CD4-positive, CD25-positive, alpha-beta regulatory T cell (primary cell): ENCODE measurements around the gene RIPK4. TPM values are rescaled to one million over a fixed set of nuclear protein-coding genes. Genes with fewer than 3 reads are reported as not detected.
A peak's percentile ranks its signal among the peaks of the same experiment; 100 is the strongest.

ENCODE experiments used
- ATAC-seq, 2 donors: fragments of 150-1000 bp; cut with Tn5 transposase; one replicate each; pipeline ENCODE4 v1.10.0; 2021; ENCODE audit warnings: low read depth in 2 of 2, moderate number of reproducible peaks in 2 of 2, moderate library complexity in 1 of 2
- DNase-seq, 3 donors: peaks; one replicate each; pipeline versions ENCODE4 v3.0.0 to v3.0.0-alpha.2; 2012 to 2022; ENCODE audit warnings: mixed read lengths in 1 of 3
- H3K27ac ChIP-seq: one replicate; pipeline ENCODE4 v1.7.0; 2013; ENCODE audit warnings: mild to moderate bottlenecking, low read length; ENCODE audit not compliant: insufficient read depth, poor library complexity, severe bottlenecking
- H3K27me3 ChIP-seq: one replicate; pipeline ENCODE4 v1.7.0; 2013; ENCODE audit warnings: low read length; ENCODE audit not compliant: control insufficient read depth, insufficient read depth
- H3K36me3 ChIP-seq: one replicate; pipeline ENCODE4 v1.7.0; 2013; ENCODE audit warnings: mild to moderate bottlenecking, low read length, moderate library complexity; ENCODE audit not compliant: control insufficient read depth, insufficient read depth
- H3K4me1 ChIP-seq: 2 replicates; pipeline ENCODE4 v1.7.0; 2013; ENCODE audit warnings: mild to moderate bottlenecking, low read length; ENCODE audit not compliant: insufficient read depth, control insufficient read depth, poor library complexity, severe bottlenecking
- H3K4me3 ChIP-seq: one replicate; pipeline ENCODE4 v1.7.0; 2013; ENCODE audit warnings: low read depth, mild to moderate bottlenecking, low read length, moderate library complexity
- H3K9me3 ChIP-seq, 2 experiments: 1 replicate in 1 of 2; 2 replicates in 1 of 2; pipeline ENCODE4 v1.7.0; 2013; ENCODE audit warnings: low read length in 2 of 2, mild to moderate bottlenecking in 1 of 2, moderate library complexity in 1 of 2; ENCODE audit not compliant: control insufficient read depth in 2 of 2
- H3K27ac Mint-ChIP-seq, 3 donors: one replicate each; pipeline ENCODE4 v1.8.0; 2020 to 2022; ENCODE audit warnings: mild to moderate bottlenecking in 3 of 3, mixed read lengths in 3 of 3, moderate library complexity in 2 of 3
- H3K27me3 Mint-ChIP-seq: one replicate; pipeline ENCODE4 v1.8.0; 2022; ENCODE audit warnings: mild to moderate bottlenecking, mixed read lengths
- H3K36me3 Mint-ChIP-seq: one replicate; pipeline ENCODE4 v1.8.0; 2020; ENCODE audit warnings: mixed read lengths
- H3K4me1 Mint-ChIP-seq, 4 donors: one replicate each; pipeline ENCODE4 v1.8.0; 2020 to 2022; ENCODE audit warnings: mixed read lengths in 4 of 4, mild to moderate bottlenecking in 1 of 4
- H3K4me3 Mint-ChIP-seq, 4 donors: one replicate each; pipeline ENCODE4 v1.8.0; 2020 to 2022; ENCODE audit warnings: mild to moderate bottlenecking in 4 of 4, mixed read lengths in 4 of 4, moderate library complexity in 3 of 4
- H3K9me3 Mint-ChIP-seq, 7 donors: one replicate each; pipeline ENCODE4 v1.8.0; 2020 to 2022; ENCODE audit warnings: mixed read lengths in 7 of 7, mild to moderate bottlenecking in 3 of 7, moderate library complexity in 2 of 7
- polyA plus RNA-seq, 4 donors: library from polyadenylated mRNA; unstranded; fragments of 300-500 nt; fragmentation: Illumina TruSeq; gene quantifications; one replicate each; pipeline ENCODE4 v1.2.3, GENCODE V29; 2021
- total RNA-seq: library from RNA; stranded (reverse); gene quantifications from one replicate; pipeline ENCODE4 v1.2.3, GENCODE V29; 2022

The RIPK4 gene
- total and polyA plus RNA-seq, 5 donors from 2014 or later, result 0.39 to 0.52 (median 0.41) TPM; not detected in 2

GRCh38 chr21:41779659-41780058 lies 12.8 kb upstream of the RIPK4 start:
- Histone ChIP-seq H3K9me3 (no peaks in the 10 kb centered on the region), H3K27me3 (peaks cover 35% of the 10 kb centered on the region)
- H3K27ac Mint-ChIP-seq, result no peak overlapping the region

GRCh38 chr21:41778930-41779600 lies 12.2 kb upstream of the RIPK4 start:
- Histone ChIP-seq H3K27ac (no peak overlapping the region), H3K27me3 (peaks cover 32% of the 10 kb centered on the region), H3K9me3 (no peaks in the 10 kb centered on the region), H3K36me3 (no peaks in the 10 kb centered on the region), H3K4me1 (no peaks in the 10 kb centered on the region), H3K4me3 (no peak overlapping the region)
- peaks cover 0 to 3% (median 0%) of the 10 kb centered on the region in 7 donors for H3K9me3 Mint-ChIP-seq
- H3K4me1 Mint-ChIP-seq, result peaks cover 0 to 14% (median 3%) of the 10 kb centered on the region in 4 donors
- no peak for ATAC-seq
- no peaks in the 10 kb centered on the region for H3K36me3 Mint-ChIP-seq
- no peak overlapping the region for H3K27ac Mint-ChIP-seq
- H3K27me3 Mint-ChIP-seq, result peaks cover 60% of the 10 kb centered on the region
- no peak for DNase-seq
- H3K4me3 Mint-ChIP-seq, result peak overlapping the region in 2 of 4 donors; percentile 52 to 75

More at GRCh38 chr21:41779659-41780058, 12.8 kb upstream of the RIPK4 start:
- H3K36me3 Mint-ChIP-seq, result no peaks in the 10 kb centered on the region
- peak overlapping the region in 2 of 4 donors; percentile 44 to 75 for H3K4me3 Mint-ChIP-seq
- Histone ChIP-seq H3K36me3 (no peaks in the 10 kb centered on the region), H3K27ac (no peak overlapping the region), H3K4me1 (no peaks in the 10 kb centered on the region), H3K4me3 (no peak overlapping the region)
- DNase-seq (no peak), ATAC-seq (no peak)
- H3K4me1 Mint-ChIP-seq, result peaks cover 0 to 14% (median 3%) of the 10 kb centered on the region in 4 donors
- H3K27me3 Mint-ChIP-seq, result peaks cover 58% of the 10 kb centered on the region
- H3K9me3 Mint-ChIP-seq, result peaks cover 0 to 3% (median 0%) of the 10 kb centered on the region in 7 donors

GRCh38 chr21:41777951-41778815 lies 11.3 kb upstream of the RIPK4 start:
- Histone ChIP-seq H3K36me3 (no peaks in the 10 kb centered on the region), H3K27me3 (peaks cover 30% of the 10 kb centered on the region), H3K4me1 (no peaks in the 10 kb centered on the region), H3K9me3 (no peaks in the 10 kb centered on the region), H3K27ac (no peak overlapping the region), H3K4me3 (no peak overlapping the region)
- H3K27ac Mint-ChIP-seq, result no peak overlapping the region
- H3K36me3 Mint-ChIP-seq, result no peaks in the 10 kb centered on the region
- H3K27me3 Mint-ChIP-seq, result peaks cover 52% of the 10 kb centered on the region
- H3K4me1 Mint-ChIP-seq, result peaks cover 0 to 11% (median 1%) of the 10 kb centered on the region in 4 donors
- H3K9me3 Mint-ChIP-seq, result peaks cover 0 to 3% (median 0%) of the 10 kb centered on the region in 7 donors
- ATAC-seq, result no peak
- DNase-seq, result no peak
- no peak overlapping the region for H3K4me3 Mint-ChIP-seq

- H3K4me3 ChIP-seq, result no peak overlapping the region
- peaks cover 0 to 11% (median 1%) of the 10 kb centered on the region in 4 donors for H3K4me1 Mint-ChIP-seq
- H3K36me3 ChIP-seq, result no peaks in the 10 kb centered on the region
- peaks cover 0 to 3% (median 0%) of the 10 kb centered on the region in 7 donors for H3K9me3 Mint-ChIP-seq
- H3K27me3 ChIP-seq, result peaks cover 22% of the 10 kb centered on the region
- no peak for DNase-seq
- H3K27me3 Mint-ChIP-seq, result peaks cover 45% of the 10 kb centered on the region
- ATAC-seq, result no peak
- no peaks in the 10 kb centered on the region for H3K36me3 Mint-ChIP-seq
- no peak overlapping the region for H3K27ac Mint-ChIP-seq
- no peaks in the 10 kb centered on the region for H3K9me3 ChIP-seq
- H3K27ac ChIP-seq, result no peak overlapping the region
- no peak overlapping the region for H3K4me3 Mint-ChIP-seq
- H3K4me1 ChIP-seq, result no peaks in the 10 kb centered on the region
These were observed 9.9 kb upstream of the RIPK4 start for GRCh38 chr21:41776778-41777177.

- H3K27me3 ChIP-seq, result peaks cover 16% of the 10 kb centered on the region
- Mint-ChIP-seq H3K4me1 (peaks cover 0 to 14% (median 1%) of the 10 kb centered on the region in 4 donors), H3K4me3 (no peak overlapping the region), H3K9me3 (peaks cover 0 to 3% (median 0%) of the 10 kb centered on the region in 7 donors), H3K36me3 (no peaks in the 10 kb centered on the region), H3K27me3 (peaks cover 43% of the 10 kb centered on the region), H3K27ac (no peak overlapping the region)
- H3K4me1 ChIP-seq, result no peaks in the 10 kb centered on the region
- H3K4me3 ChIP-seq, result no peak overlapping the region
- no peaks in the 10 kb centered on the region for H3K36me3 ChIP-seq
- H3K9me3 ChIP-seq, result no peaks in the 10 kb centered on the region
- ATAC-seq, result no peak
- no peak for DNase-seq
- no peak overlapping the region for H3K27ac ChIP-seq
These were observed 8.3 kb upstream of the RIPK4 start for GRCh38 chr21:41775149-41775472.

GRCh38 chr21:41774467-41775148 lies 7.8 kb upstream of the RIPK4 start:
- H3K27me3 Mint-ChIP-seq, result peaks cover 45% of the 10 kb centered on the region
- H3K36me3 ChIP-seq, result no peaks in the 10 kb centered on the region
- peaks cover 15% of the 10 kb centered on the region for H3K27me3 ChIP-seq
- no peaks in the 10 kb centered on the region for H3K9me3 ChIP-seq
- ATAC-seq, result no peak
- DNase-seq, result no peak
- no peak overlapping the region for H3K4me3 ChIP-seq
- no peaks in the 10 kb centered on the region for H3K36me3 Mint-ChIP-seq
- peaks cover 0 to 15% (median under 1%) of the 10 kb centered on the region in 4 donors for H3K4me1 Mint-ChIP-seq
- peaks cover 0 to 3% (median 0%) of the 10 kb centered on the region in 7 donors for H3K9me3 Mint-ChIP-seq
- H3K4me3 Mint-ChIP-seq, result no peak overlapping the region
- H3K27ac Mint-ChIP-seq, result no peak overlapping the region
- no peak overlapping the region for H3K27ac ChIP-seq
- H3K4me1 ChIP-seq, result no peaks in the 10 kb centered on the region

GRCh38 chr21:41772351-41773080 lies 5.7 kb upstream of the RIPK4 start:
- Histone ChIP-seq H3K36me3 (no peaks in the 10 kb centered on the region), H3K9me3 (no peaks in the 10 kb centered on the region), H3K4me3 (no peak overlapping the region), H3K27ac (no peak overlapping the region), H3K4me1 (peaks cover 17% of the 10 kb centered on the region), H3K27me3 (peaks cover 21% of the 10 kb centered on the region)
- Mint-ChIP-seq H3K4me3 (peak overlapping the region in 1 of 4 donors; percentile 24), H3K27me3 (peaks cover 55% of the 10 kb centered on the region), H3K9me3 (peaks cover 0 to 5% (median 0%) of the 10 kb centered on the region in 7 donors), H3K36me3 (no peaks in the 10 kb centered on the region), H3K27ac (no peak overlapping the region), H3K4me1 (peaks cover 4 to 23% (median 12%) of the 10 kb centered on the region in 4 donors)
- ATAC-seq (no peak), DNase-seq (no peak)
